Neural cell (in vitro differentiated cells): ENCODE measurements around the gene UNCX.

ENCODE experiments used
- CTCF ChIP-seq: fragments of 450-650 bp; IDR thresholded peaks from 2 replicates; pipeline ENCODE4 v1.5.1; 2014; ENCODE audit warnings: antibody characterized with exemption, mild to moderate bottlenecking, moderate library complexity; ENCODE audit not compliant: poor library complexity, severe bottlenecking
- EP300 ChIP-seq: fragments of 450-650 bp; conservative IDR thresholded peaks from 2 replicates; pipeline ENCODE4 v1.6.1; 2014; ENCODE audit warnings: antibody characterized with exemption, mild to moderate bottlenecking, moderate library complexity; ENCODE audit not compliant: poor library complexity, severe bottlenecking
- EZH2 ChIP-seq: fragments of 200-600, 300-800 bp; shearing (Covaris generic), sonication (generic); IDR thresholded peaks from 2 replicates; pipeline ENCODE4 v1.6.1; 2014; ENCODE audit warnings: antibody characterized with exemption, low read length, borderline replicate concordance, mild to moderate bottlenecking; ENCODE audit not compliant: insufficient read depth, poor library complexity, severe bottlenecking
- POLR2AphosphoS5 ChIP-seq: IDR thresholded peaks from 2 replicates; pipeline ENCODE4 v1.6.1; 2012
- RAD21 ChIP-seq: fragments of 450-650 bp; conservative IDR thresholded peaks from 2 replicates; pipeline ENCODE4 v1.6.1; 2014; ENCODE audit warnings: antibody characterized with exemption, mild to moderate bottlenecking, moderate library complexity
- TAF1 ChIP-seq: IDR thresholded peaks from 2 replicates; pipeline ENCODE4 v1.6.1; 2012; ENCODE audit warnings: low read depth
- TF ChIP-seq, protein P1 (sequence below): IDR thresholded peaks from 2 replicates; pipeline ENCODE4 v1.6.1; 2012; ENCODE audit warnings: borderline replicate concordance

DNA sequence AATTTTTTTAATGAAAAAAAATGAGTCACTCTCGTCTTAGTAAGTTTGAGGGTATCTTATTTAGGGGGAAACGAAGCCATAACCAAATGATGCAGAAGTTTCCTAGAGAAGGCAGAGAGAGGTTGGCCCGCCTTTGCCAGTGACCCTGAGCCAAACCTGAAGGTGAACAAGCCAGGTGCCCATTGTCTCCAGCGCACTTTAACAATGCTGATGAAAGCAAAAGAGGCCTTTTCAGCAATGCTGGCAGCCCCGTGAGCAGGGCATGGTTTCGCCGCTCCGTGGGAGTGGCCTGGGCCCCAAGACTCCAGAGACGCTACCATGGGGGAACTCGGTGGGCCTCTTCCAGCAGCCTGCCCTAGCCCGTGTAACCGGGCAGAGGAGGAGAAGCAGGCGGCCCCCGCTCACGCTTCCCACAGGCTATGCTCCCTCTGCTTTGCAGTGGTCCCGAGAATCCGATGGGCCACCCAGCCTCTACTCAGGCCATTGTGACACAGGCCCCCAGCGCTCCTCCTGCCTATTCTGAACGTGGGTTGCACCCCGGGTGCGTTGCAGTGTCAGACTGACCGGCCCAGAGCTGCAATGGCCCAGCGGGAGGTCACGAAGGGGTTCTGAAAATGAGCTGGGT, 14.0 kb upstream of the UNCX start:
- TF ChIP-seq EP300 (no peak), EZH2 (no peak), CTCF (no peak), POLR2AphosphoS5 (no peak), TAF1 (no peak), RAD21 (no peak)
- TF ChIP-seq, protein P1, sequence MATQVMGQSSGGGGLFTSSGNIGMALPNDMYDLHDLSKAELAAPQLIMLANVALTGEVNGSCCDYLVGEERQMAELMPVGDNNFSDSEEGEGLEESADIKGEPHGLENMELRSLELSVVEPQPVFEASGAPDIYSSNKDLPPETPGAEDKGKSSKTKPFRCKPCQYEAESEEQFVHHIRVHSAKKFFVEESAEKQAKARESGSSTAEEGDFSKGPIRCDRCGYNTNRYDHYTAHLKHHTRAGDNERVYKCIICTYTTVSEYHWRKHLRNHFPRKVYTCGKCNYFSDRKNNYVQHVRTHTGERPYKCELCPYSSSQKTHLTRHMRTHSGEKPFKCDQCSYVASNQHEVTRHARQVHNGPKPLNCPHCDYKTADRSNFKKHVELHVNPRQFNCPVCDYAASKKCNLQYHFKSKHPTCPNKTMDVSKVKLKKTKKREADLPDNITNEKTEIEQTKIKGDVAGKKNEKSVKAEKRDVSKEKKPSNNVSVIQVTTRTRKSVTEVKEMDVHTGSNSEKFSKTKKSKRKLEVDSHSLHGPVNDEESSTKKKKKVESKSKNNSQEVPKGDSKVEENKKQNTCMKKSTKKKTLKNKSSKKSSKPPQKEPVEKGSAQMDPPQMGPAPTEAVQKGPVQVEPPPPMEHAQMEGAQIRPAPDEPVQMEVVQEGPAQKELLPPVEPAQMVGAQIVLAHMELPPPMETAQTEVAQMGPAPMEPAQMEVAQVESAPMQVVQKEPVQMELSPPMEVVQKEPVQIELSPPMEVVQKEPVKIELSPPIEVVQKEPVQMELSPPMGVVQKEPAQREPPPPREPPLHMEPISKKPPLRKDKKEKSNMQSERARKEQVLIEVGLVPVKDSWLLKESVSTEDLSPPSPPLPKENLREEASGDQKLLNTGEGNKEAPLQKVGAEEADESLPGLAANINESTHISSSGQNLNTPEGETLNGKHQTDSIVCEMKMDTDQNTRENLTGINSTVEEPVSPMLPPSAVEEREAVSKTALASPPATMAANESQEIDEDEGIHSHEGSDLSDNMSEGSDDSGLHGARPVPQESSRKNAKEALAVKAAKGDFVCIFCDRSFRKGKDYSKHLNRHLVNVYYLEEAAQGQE = no peak
